HepG2 (cell line): ENCODE measurements around the gene METTL26. TPM values are rescaled to one million over a fixed set of nuclear protein-coding genes. Genes with fewer than 3 reads are reported as not detected.

Source experiments
- FOXO1 ChIP-seq: sonication (generic); formaldehyde crosslinking; IDR thresholded peaks from 2 replicates; pipeline ENCODE4 v1.4.0; 2020; ENCODE audit warnings: missing genetic modification reagents
- HNRNPL ChIP-seq: fragments of 200-400 bp; formaldehyde crosslinking; IDR thresholded peaks from 2 replicates; pipeline ENCODE4 v1.6.1; 2017; ENCODE audit warnings: mild to moderate bottlenecking, low read depth, low read length
- KMT2A ChIP-seq: sonication (generic); formaldehyde crosslinking; IDR thresholded peaks from 2 replicates; pipeline ENCODE4 v1.4.0; 2020; ENCODE audit warnings: missing genetic modification reagents
- LCORL ChIP-seq, 2 experiments: fragments of 450-650 bp in 1 of 2; sonication (generic) in 1 of 2; formaldehyde crosslinking in 1 of 2; IDR thresholded peaks; 2 replicates each; pipeline versions ENCODE4 v1.5.0 to v1.6.1; 2017 to 2020; ENCODE audit warnings: antibody characterized with exemption in 1 of 2, missing genetic modification reagents in 1 of 2
- MAZ ChIP-seq, 2 experiments: sonication (generic) in 1 of 2; formaldehyde crosslinking in 1 of 2; IDR thresholded peaks; 2 replicates each; pipeline versions ENCODE4 v1.5.0 to v1.6.1; 2012 to 2020; ENCODE audit warnings: low read depth in 2 of 2, mild to moderate bottlenecking in 2 of 2, borderline replicate concordance in 1 of 2, improper control_type of control experiment in 1 of 2, low read length in 1 of 2, missing genetic modification reagents in 1 of 2, moderate library complexity in 1 of 2
- SMC3 ChIP-seq: IDR thresholded peaks from 2 replicates; pipeline ENCODE4 v1.6.1; 2011; ENCODE audit warnings: low read length, improper control_type of control experiment
- SOX6 ChIP-seq, 2 experiments: fragments of 450-650 bp in 1 of 2; sonication (generic) in 1 of 2; formaldehyde crosslinking in 1 of 2; IDR thresholded peaks; 2 replicates each; pipeline versions ENCODE4 v1.4.0 to v1.6.1; 2017 to 2020; ENCODE audit warnings: antibody characterized with exemption in 1 of 2, mild to moderate bottlenecking in 1 of 2, missing genetic modification reagents in 1 of 2
- SRSF4 ChIP-seq: fragments of 200-400 bp; formaldehyde crosslinking; IDR thresholded peaks from one replicate; pipeline ENCODE4 v1.6.1; 2018; ENCODE audit warnings: mild to moderate bottlenecking, low read depth, low read length, moderate library complexity; ENCODE audit not compliant: poor library complexity, severe bottlenecking
- XRCC5 ChIP-seq: fragments of 200-400 bp; formaldehyde crosslinking; optimal IDR thresholded peaks from 2 replicates; pipeline ENCODE3; 2017; ENCODE audit warnings: mild to moderate bottlenecking, low read length
- ZC3H13 ChIP-seq: sonication (generic); formaldehyde crosslinking; IDR thresholded peaks from 2 replicates; pipeline ENCODE4 v1.8.1; 2023; ENCODE audit warnings: mild to moderate bottlenecking, missing genetic modification reagents, moderate library complexity
- ZNF629 ChIP-seq: sonication (generic); formaldehyde crosslinking; conservative IDR thresholded peaks from 2 replicates; pipeline ENCODE4 v1.5.0; 2020; ENCODE audit warnings: missing genetic modification reagents
- polyA plus RNA-seq, 8 experiments: library from polyadenylated mRNA; depleted of rRNA in 3 of 8; stranded (reverse) in 7 of 8; unstranded in 1 of 8; fragments of >200 nt; fragmentation: Illumina TruSeq in 4 of 8; extraction: Trizol in 4 of 8; gene quantifications; 2 replicates each; pipeline versions ENCODE4 v1.2.1 to v1.2.3, GENCODE V29; 2011 to 2016; ENCODE audit warnings: low read depth in 4 of 8, missing spikeins in 1 of 8, mixed read lengths in 1 of 8; ENCODE audit not compliant: insufficient read depth in 1 of 8
- total RNA-seq, 5 experiments: library from RNA; depleted of rRNA; stranded (reverse); fragments of >200 nt; fragmentation: Illumina TruSeq; extraction: Trizol; gene quantifications; 2 replicates each; pipeline ENCODE4 v1.2.3, GENCODE V29; 2016; ENCODE audit warnings: low read depth in 1 of 5
- TF ChIP-seq, protein P1 (sequence below): sonication (generic); formaldehyde crosslinking; IDR thresholded peaks from 2 replicates; pipeline ENCODE4 v1.8.0; 2022; ENCODE audit warnings: missing genetic modification reagents, mild to moderate bottlenecking, borderline replicate concordance
- TF ChIP-seq, protein P2 (sequence below): sonication (generic); formaldehyde crosslinking; IDR thresholded peaks from 2 replicates; pipeline ENCODE4 v1.5.1; 2020; ENCODE audit warnings: mild to moderate bottlenecking, missing genetic modification reagents
- TF ChIP-seq, protein P3 (sequence below): sonication (generic); IDR thresholded peaks from 2 replicates; pipeline ENCODE4 v1.6.1; 2016; ENCODE audit warnings: low read depth, borderline replicate concordance
- TF ChIP-seq, protein P4 (sequence below): IDR thresholded peaks from 2 replicates; pipeline ENCODE4 v1.6.1; 2012; ENCODE audit warnings: low read depth, low read length, improper control_type of control experiment
- TF ChIP-seq, protein P5 (sequence below): IDR thresholded peaks from 2 replicates; pipeline ENCODE4 v1.4.0; 2020; ENCODE audit warnings: mild to moderate bottlenecking, missing genetic modification reagents

Gene METTL26
- total and polyA plus RNA-seq, 2 of the 13 experiments (the other 11 are each of a cell fraction or from before 2014, with no cell fraction given) = 65.5 to 70.1 TPM

DNA sequence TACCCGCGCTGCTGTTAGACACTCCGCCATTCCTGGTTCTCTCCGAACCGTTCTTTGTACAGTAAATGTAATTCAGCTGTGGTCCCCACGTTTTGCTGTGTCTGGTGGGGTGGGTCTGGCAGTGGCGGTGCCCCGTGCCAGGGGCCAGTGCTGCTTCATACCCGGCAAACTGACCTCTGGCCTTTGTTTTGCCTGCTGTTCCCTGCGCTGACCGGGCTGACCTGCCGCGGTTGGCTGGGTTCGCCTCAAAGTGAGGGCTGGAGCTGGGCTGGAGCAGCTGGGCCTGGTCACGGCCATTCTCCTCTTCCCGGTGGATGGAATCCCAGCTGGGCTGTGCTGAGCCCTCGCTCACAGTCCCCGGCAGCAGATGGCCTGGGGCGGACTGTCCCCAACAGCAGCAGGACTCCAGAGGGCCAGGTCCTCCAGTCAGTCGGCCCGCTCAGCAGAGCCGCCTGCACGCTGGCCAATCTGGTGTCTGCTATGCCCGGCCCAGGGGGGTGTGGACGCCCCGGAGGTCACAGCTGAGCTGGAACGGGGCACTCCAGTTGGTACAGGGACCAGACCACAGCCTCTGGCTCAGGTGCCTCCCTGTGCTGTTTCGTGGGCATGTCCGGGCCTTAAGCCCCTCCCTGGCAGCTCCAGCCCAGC, 6.8 kb downstream of the METTL26 start (continued):
- no peak for TF ChIP-seq MAZ (IDR thresholded peaks at IDR 0.05; ENCODE audit: borderline replicate concordance, low read depth, low read length)
- TF ChIP-seq MAZ (CRISPR knock-in tag; IDR thresholded peaks at IDR 0.05; ENCODE audit: low read depth) = peak; percentile 27; the same call in 1 of the 2 replicates
- no peak for TF ChIP-seq LCORL (IDR thresholded peaks at IDR 0.05)
- 0 out of 2 replicates have a peak, but pooled peaks have one; percentile 19 for TF ChIP-seq LCORL (CRISPR knock-in tag; IDR thresholded peaks at IDR 0.05)
- 0 out of 2 replicates have a peak, but pooled peaks have one; percentile 13 for TF ChIP-seq ZC3H13 (CRISPR knock-in tag)
- TF ChIP-seq SOX6 (IDR thresholded peaks at IDR 0.05) = no peak
- no peak for TF ChIP-seq SOX6 (CRISPR knock-in tag; IDR thresholded peaks at IDR 0.05)
- TF ChIP-seq KMT2A = 0 out of 2 replicates have a peak, but pooled peaks have one; percentile 37
- no peak for TF ChIP-seq XRCC5
- peak; percentile 71; the same call in 1 of the 2 replicates for TF ChIP-seq HNRNPL
- no peak for TF ChIP-seq SMC3
- TF ChIP-seq, protein P1, sequence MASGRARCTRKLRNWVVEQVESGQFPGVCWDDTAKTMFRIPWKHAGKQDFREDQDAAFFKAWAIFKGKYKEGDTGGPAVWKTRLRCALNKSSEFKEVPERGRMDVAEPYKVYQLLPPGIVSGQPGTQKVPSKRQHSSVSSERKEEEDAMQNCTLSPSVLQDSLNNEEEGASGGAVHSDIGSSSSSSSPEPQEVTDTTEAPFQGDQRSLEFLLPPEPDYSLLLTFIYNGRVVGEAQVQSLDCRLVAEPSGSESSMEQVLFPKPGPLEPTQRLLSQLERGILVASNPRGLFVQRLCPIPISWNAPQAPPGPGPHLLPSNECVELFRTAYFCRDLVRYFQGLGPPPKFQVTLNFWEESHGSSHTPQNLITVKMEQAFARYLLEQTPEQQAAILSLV (CRISPR knock-in tag) = 0 out of 2 replicates have a peak, but pooled peaks have one; percentile 16
- TF ChIP-seq FOXO1 (CRISPR knock-in tag) = peak; percentile 19; the same call in 1 of the 2 replicates
- TF ChIP-seq, protein P2, sequence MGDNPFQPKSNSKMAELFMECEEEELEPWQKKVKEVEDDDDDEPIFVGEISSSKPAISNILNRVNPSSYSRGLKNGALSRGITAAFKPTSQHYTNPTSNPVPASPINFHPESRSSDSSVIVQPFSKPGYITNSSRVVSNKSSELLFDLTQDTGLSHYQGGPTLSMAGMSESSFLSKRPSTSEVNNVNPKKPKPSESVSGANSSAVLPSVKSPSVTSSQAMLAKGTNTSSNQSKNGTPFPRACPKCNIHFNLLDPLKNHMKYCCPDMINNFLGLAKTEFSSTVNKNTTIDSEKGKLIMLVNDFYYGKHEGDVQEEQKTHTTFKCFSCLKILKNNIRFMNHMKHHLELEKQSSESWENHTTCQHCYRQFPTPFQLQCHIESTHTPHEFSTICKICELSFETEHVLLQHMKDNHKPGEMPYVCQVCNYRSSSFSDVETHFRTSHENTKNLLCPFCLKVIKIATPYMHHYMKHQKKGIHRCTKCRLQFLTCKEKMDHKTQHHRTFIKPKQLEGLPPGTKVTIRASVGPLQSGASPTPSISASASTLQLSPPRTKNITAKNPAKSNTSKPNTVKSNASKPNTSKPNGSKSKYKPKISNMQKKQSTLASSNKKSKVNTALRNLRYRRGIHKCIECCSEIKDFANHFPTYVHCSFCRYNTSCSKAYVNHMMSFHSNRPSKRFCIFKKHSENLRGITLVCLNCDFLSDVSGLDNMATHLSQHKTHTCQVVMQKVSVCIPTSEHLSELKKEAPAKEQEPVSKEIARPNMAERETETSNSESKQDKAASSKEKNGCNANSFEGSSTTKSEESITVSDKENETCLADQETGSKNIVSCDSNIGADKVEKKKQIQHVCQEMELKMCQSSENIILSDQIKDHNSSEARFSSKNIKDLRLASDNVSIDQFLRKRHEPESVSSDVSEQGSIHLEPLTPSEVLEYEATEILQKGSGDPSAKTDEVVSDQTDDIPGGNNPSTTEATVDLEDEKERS = 0 out of 2 replicates have a peak, but pooled peaks have one; percentile 55
- TF ChIP-seq, protein P3, sequence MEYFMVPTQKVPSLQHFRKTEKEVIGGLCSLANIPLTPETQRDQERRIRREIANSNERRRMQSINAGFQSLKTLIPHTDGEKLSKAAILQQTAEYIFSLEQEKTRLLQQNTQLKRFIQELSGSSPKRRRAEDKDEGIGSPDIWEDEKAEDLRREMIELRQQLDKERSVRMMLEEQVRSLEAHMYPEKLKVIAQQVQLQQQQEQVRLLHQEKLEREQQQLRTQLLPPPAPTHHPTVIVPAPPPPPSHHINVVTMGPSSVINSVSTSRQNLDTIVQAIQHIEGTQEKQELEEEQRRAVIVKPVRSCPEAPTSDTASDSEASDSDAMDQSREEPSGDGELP = peak; percentile 80; the same call in 1 of the 2 replicates
- TF ChIP-seq SRSF4 = no peak
- TF ChIP-seq ZNF629 = peak; percentile 64; the same call in 1 of the 2 replicates
- TF ChIP-seq, protein P4, sequence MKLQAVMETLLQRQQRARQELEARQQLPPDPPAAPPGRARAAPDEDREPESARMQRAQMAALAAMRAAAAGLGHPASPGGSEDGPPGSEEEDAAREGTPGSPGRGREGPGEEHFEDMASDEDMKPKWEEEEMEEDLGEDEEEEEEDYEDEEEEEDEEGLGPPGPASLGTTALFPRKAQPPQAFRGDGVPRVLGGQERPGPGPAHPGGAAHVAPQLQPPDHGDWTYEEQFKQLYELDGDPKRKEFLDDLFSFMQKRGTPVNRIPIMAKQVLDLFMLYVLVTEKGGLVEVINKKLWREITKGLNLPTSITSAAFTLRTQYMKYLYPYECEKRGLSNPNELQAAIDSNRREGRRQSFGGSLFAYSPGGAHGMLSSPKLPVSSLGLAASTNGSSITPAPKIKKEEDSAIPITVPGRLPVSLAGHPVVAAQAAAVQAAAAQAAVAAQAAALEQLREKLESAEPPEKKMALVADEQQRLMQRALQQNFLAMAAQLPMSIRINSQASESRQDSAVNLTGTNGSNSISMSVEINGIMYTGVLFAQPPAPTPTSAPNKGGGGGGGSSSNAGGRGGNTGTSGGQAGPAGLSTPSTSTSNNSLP = no peak
- TF ChIP-seq, protein P5, sequence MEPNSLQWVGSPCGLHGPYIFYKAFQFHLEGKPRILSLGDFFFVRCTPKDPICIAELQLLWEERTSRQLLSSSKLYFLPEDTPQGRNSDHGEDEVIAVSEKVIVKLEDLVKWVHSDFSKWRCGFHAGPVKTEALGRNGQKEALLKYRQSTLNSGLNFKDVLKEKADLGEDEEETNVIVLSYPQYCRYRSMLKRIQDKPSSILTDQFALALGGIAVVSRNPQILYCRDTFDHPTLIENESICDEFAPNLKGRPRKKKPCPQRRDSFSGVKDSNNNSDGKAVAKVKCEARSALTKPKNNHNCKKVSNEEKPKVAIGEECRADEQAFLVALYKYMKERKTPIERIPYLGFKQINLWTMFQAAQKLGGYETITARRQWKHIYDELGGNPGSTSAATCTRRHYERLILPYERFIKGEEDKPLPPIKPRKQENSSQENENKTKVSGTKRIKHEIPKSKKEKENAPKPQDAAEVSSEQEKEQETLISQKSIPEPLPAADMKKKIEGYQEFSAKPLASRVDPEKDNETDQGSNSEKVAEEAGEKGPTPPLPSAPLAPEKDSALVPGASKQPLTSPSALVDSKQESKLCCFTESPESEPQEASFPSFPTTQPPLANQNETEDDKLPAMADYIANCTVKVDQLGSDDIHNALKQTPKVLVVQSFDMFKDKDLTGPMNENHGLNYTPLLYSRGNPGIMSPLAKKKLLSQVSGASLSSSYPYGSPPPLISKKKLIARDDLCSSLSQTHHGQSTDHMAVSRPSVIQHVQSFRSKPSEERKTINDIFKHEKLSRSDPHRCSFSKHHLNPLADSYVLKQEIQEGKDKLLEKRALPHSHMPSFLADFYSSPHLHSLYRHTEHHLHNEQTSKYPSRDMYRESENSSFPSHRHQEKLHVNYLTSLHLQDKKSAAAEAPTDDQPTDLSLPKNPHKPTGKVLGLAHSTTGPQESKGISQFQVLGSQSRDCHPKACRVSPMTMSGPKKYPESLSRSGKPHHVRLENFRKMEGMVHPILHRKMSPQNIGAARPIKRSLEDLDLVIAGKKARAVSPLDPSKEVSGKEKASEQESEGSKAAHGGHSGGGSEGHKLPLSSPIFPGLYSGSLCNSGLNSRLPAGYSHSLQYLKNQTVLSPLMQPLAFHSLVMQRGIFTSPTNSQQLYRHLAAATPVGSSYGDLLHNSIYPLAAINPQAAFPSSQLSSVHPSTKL (CRISPR knock-in tag) = 0 out of 2 replicates have a peak, but pooled peaks have one; percentile 13
- TF ChIP-seq, all 625 proteins: peak for 52
